Measurements from ENCODE around the gene ANGPT4.
"Not testable (repeated sequence)": the region's sequence is repeated elsewhere in the genome, so short reads cannot be mapped to it uniquely, and the experiment has no call there.

GRCh38 chr20:827981-828380, 88.2 kb downstream of the ANGPT4 start:
- not testable (repeated sequence) for TF ChIP-seq POLR2A, CTCF (IDR thresholded peaks at IDR 0.05)
